Body of pancreas (tissue), 4 donors: ENCODE data around the gene DDHD1.

Source experiments
- CTCF ChIP-seq, 7 experiments: fragments of 450-650 bp in 4 of 7; fragments of 200-600 bp in 3 of 7; sonication (generic) in 3 of 7; IDR thresholded peaks; one replicate each; pipeline ENCODE4 v1.5.1; 2016 to 2019; ENCODE audit warnings: antibody characterized with exemption in 7 of 7
- POLR2A ChIP-seq, 3 donors: fragments of 450-650 bp; IDR thresholded peaks; one replicate each; pipeline ENCODE4 v1.6.1; 2016; ENCODE audit warnings: antibody characterized with exemption in 3 of 3, mild to moderate bottlenecking in 2 of 3

- no peak for TF ChIP-seq CTCF (IDR thresholded peaks at IDR 0.05)
- TF ChIP-seq POLR2A (IDR thresholded peaks at IDR 0.05), result no peak
Observed at GRCh38 chr14:53193193-53193592, 40.1 kb upstream of the DDHD1 start.
